Activated naive CD4-positive, alpha-beta T cell treated with anti-CD3 and anti-CD28 coated beads, Interleukin-2, amount 50 U/mL, for 16 hours (primary cell): ENCODE data around the gene RNF13.
"Not testable (repeated sequence)": the region's sequence is repeated elsewhere in the genome, so short reads cannot be mapped to it uniquely, and the experiment has no call there.

Source experiments
- DNase-seq: peaks from one replicate; pipeline ENCODE4 v3.0.0-alpha.2; 2020

Gene RNF13

GRCh38 chr3:149959443-149959842, 146.4 kb downstream of the RNF13 start:
- DNase-seq: no peak

GRCh38 chr3:149963485-149963884, 150.5 kb downstream of the RNF13 start:
- no peak for DNase-seq

GRCh38 chr3:149964291-149964690, 151.3 kb downstream of the RNF13 start:
- no peak for DNase-seq

GRCh38 chr3:149965278-149965677, 152.3 kb downstream of the RNF13 start:
- no peak for DNase-seq

- no peak for DNase-seq
Measured at GRCh38 chr3:149967086-149967685, 154.2 kb downstream of the RNF13 start.

- no peak for DNase-seq
Measured at GRCh38 chr3:149968216-149968615, 155.2 kb downstream of the RNF13 start.

GRCh38 chr3:149969110-149969939, 156.3 kb downstream of the RNF13 start:
- no peak for DNase-seq

GRCh38 chr3:149969940-149970715, 157.1 kb downstream of the RNF13 start:
- DNase-seq: peak; percentile 65

GRCh38 chr3:149970716-149971402, 157.8 kb downstream of the RNF13 start, which contains the start of gene PFN2:
Gene PFN2 (minus strand): TSS chr3:149970895. CDS start chr3:149970856, 39 bp downstream.
- peak; percentile 61 for DNase-seq

GRCh38 chr3:149971403-149972075, 158.5 kb downstream of the RNF13 start:
- peak; percentile 35 for DNase-seq

DNA sequence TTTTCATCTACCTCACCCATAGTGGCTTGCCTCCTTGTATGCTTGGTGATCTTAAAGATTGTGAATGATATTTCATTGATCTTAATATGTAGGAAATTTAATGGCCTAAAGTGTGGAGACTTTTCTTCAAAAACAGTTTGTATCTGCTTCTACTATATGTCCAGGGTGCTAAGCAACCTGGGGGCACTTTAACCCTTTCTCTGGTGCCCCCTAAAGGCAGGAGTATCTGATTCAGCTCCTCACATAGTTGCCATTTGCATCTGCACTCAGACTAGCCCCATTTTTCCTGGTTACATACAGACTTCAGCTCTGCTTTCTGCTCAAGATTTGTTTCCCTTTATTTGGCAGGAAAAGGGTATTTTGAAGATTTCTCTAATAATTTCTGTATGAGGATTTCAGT, 162.9 kb downstream of the RNF13 start:
- DNase-seq: no peak

DNA sequence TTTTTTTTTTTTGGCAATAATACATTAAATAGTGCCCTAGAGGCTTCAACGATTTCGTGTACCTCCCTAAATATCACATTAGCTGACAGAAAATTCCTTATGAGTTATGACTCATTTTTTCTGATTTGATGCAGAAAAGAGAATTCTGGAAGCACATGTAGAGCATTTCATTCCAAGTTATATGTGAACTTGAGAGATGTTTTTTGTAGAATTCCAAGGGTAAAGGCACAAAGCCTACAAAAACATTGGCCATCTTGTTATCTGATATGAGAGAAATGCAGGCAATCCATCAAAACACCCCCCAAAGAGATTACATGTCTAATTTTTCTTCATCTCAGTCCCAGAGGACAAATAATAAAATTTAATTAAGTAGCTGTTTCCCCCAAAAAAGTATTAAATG, 164.4 kb downstream of the RNF13 start:
- no peak for DNase-seq

DNA sequence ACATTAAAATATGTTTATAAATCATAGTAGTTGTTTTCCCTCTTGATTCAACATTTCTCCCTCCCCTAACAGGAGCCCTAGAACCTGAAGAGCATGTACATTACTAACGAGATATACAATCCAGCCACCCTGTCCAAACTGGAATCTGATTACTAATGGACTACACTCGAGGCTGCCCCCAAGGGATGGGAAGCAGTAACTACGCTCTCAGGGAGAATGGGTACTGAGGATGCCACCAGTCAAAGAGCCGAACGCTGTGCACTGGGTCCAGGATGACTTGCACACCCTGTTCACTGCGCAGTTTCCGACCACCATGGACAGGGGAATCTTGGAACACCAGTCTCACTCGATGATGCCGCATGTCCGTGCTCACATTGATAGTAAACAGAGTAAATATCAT, 169.0 kb downstream of the RNF13 start:
- not testable (repeated sequence) for DNase-seq

DNA sequence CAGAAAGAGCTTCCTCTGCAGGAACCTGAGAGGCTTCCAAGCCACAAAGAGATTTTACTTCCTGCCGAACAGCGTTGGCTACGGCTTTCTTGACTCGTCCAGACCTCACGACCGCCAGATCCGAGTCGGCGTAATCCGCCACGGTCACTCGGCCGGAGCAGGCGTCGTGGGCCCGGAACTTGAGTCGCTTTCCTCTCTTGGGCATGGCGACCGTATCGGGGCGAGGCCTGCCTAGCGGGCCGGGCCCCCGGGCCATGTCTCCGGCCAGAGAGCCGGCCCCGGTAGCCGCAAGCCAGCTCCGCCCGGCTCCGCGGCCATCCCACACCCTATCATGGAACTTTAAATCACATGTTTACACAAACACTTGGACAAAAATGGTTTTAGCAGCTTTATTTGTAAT, 170.0 kb downstream of the RNF13 start:
- not testable (repeated sequence) for DNase-seq

DNA sequence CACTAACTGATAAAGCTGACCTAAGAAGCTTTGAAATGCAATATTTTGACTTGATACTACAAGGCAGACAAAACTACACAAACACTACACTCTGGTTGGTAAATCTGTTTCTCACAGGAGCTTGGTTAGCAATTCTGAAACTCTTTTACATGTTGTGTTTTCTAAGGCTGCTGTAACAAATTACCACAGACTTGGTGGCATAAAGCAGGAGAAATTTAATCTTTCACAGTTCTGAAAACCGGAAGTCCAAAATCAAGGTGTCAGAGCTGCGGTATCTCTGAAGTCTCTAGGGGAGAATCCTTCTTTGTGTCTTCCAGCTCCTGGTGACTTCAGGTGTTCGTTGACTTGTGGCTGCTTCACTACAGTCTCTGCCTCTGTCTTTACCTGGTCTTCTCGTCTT, 170.6 kb downstream of the RNF13 start:
- DNase-seq: no peak

DNA sequence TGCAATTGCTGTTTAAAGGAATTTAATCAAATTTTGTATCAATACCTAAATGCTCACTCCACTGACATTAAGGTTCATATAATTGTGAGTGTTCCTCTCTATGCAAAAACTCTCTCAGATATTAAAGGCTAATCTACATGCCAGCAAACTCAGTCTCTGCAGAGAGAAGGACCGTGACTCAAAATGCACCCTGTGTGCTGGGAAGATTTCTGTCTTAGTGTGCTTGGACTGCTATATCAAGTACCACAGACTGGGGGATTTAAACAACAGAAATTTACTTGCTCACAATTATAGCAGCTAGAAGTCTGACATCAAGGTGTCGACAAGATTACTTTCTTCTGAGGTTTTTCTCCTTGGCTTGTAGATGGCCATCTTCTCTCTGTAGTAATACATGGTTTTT, 176.3 kb downstream of the RNF13 start:
- no peak for DNase-seq

- DNase-seq: no peak
Measured at GRCh38 chr3:149990423-149990948, 177.5 kb downstream of the RNF13 start.

- DNase-seq: no peak
Measured at GRCh38 chr3:149992416-149993058, 179.5 kb downstream of the RNF13 start.

DNA sequence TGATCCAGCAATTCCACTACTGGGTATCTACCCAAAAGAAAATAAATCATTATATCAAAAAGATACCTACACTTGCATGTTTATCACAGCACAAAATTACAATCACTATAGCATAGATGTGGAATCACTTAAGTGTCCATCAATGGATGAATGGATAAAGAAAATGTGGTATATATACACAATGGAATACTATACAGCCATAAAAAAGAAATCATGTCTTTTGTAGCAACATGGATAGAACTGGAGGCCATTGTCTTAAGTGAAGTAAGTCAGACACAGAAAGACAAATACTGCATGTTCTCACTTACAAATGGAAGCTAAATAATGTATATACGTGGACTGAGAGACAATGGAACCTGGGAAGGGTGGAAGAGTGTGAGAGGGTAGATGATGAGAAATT, 185.9 kb downstream of the RNF13 start:
- no peak for DNase-seq

- DNase-seq: no peak
Measured at GRCh38 chr3:149999421-149999820, 186.4 kb downstream of the RNF13 start.

- DNase-seq: no peak
Measured at GRCh38 chr3:150000641-150001040, 187.6 kb downstream of the RNF13 start.
